ENCODE results near the gene UCK2. TPM values are rescaled to one million over a fixed set of nuclear protein-coding genes. Genes with fewer than 3 reads are reported as not detected.

UCK2 gene
- total and polyA plus RNA-seq, 9 of the 15 experiments (the other 6 are each of a cell fraction or from before 2014, with no cell fraction given): 71.6 to 145 (median 95.8) TPM

DNA sequence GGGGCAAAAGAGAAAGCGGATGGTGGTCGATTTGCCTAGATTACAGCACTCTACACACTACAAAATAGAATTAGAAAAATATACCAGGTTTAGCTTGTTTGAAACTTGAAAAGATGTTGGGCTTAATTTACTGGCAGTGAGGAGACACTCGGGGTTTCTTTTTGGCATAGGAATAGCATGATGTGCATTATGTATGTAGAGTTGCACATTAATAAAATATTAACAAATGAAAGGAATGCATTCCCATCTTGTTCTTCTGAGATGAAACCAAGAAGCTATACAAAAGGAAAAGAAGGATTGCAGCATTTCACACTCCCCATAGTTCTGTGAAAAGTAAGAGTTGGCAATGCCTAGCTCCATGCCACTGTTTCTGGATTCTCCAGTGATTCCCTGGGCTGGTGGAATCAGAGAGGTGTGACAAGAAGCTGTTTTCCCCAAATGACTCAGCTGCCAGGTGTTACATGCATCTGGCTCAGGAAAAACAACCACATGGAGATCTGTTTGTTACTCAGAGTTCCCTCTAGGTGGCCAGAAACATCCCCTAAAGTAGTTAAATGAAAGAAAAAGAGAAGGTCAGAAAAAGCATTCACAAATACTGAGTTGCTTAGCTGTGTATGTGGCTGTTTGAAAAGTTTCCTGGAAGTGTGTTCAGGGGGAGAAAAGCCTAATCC, 115.6 kb downstream of the UCK2 start:
- intact Hi-C loops (cut with micrococcal nuclease): no loop called here
- no TSS peak for BruUV-seq (replicated peaks)
- ChIA-PET CTCF (ENCODE audit: low intra/inter-chr PET ratio) (no interaction called here), POLR2A (interaction anchor here (0.6 to 1.8 kb wide), 2 partner anchors 10 to 1162 kb away, joined by 4 to 5 read pairs; no protein-coding TSS in a partner anchor)
- Histone ChIP-seq H3K27me3 (ENCODE audit: control insufficient read depth in 2 of 2, insufficient read depth in 2 of 2, low read length in 2 of 2) (peaks cover 34 to 40% of the 10 kb centered on the region in 2 experiments), H3K36me3 (ENCODE audit: control insufficient read depth, insufficient read depth, low read length) (no peaks in the 10 kb centered on the region), H2AFZ (ENCODE audit: low read depth, low read length) (no peak overlapping the region), H3K79me2 (ENCODE audit: control insufficient read depth, insufficient read depth, low read length) (no peaks in the 10 kb centered on the region), H3K27ac (ENCODE audit: extremely low read depth, low read depth, low read length) (no peak overlapping the region), H3K9me1 (ENCODE audit: control insufficient read depth, insufficient read depth, low read length) (no peaks in the 10 kb centered on the region), H3K4me1 (replicated peaks in 1 of 2; ENCODE audit: control insufficient read depth in 2 of 2, insufficient read depth in 2 of 2, low read length in 2 of 2) (peaks cover 0 to 4% of the 10 kb centered on the region in 2 experiments; a peak in 1 of 5 replicates), H3K4me3 (no peak overlapping the region), H3K9me3 (replicated peaks; ENCODE audit: control insufficient read depth, insufficient read depth, low read depth, low read length) (no peaks in the 10 kb centered on the region), H3K9ac (ENCODE audit: insufficient read depth in 1 of 2, low read depth in 2 of 2, low read length in 2 of 2) (no peak overlapping the region), H3K4me2 (ENCODE audit: insufficient read depth, low read length) (no peak overlapping the region), H4K20me1 (replicated peaks; ENCODE audit: control insufficient read depth, insufficient read depth, low read length) (no peaks in the 10 kb centered on the region)
- ATAC-seq (peak; percentile 54; the same call in 2 of the 3 replicates), FAIRE-seq (peak; percentile 23), DNase-seq (ENCODE audit: extremely low read depth in 1 of 4, low spot score in 3 of 4) (peak in 1 of 4 experiments; percentile 19)
- TF ChIP-seq, protein P1, sequence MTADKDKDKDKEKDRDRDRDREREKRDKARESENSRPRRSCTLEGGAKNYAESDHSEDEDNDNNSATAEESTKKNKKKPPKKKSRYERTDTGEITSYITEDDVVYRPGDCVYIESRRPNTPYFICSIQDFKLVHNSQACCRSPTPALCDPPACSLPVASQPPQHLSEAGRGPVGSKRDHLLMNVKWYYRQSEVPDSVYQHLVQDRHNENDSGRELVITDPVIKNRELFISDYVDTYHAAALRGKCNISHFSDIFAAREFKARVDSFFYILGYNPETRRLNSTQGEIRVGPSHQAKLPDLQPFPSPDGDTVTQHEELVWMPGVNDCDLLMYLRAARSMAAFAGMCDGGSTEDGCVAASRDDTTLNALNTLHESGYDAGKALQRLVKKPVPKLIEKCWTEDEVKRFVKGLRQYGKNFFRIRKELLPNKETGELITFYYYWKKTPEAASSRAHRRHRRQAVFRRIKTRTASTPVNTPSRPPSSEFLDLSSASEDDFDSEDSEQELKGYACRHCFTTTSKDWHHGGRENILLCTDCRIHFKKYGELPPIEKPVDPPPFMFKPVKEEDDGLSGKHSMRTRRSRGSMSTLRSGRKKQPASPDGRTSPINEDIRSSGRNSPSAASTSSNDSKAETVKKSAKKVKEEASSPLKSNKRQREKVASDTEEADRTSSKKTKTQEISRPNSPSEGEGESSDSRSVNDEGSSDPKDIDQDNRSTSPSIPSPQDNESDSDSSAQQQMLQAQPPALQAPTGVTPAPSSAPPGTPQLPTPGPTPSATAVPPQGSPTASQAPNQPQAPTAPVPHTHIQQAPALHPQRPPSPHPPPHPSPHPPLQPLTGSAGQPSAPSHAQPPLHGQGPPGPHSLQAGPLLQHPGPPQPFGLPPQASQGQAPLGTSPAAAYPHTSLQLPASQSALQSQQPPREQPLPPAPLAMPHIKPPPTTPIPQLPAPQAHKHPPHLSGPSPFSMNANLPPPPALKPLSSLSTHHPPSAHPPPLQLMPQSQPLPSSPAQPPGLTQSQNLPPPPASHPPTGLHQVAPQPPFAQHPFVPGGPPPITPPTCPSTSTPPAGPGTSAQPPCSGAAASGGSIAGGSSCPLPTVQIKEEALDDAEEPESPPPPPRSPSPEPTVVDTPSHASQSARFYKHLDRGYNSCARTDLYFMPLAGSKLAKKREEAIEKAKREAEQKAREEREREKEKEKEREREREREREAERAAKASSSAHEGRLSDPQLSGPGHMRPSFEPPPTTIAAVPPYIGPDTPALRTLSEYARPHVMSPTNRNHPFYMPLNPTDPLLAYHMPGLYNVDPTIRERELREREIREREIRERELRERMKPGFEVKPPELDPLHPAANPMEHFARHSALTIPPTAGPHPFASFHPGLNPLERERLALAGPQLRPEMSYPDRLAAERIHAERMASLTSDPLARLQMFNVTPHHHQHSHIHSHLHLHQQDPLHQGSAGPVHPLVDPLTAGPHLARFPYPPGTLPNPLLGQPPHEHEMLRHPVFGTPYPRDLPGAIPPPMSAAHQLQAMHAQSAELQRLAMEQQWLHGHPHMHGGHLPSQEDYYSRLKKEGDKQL (CRISPR knock-in tag; IDR thresholded peaks at IDR 0.05; ENCODE audit: borderline replicate concordance): no peak
- TF ChIP-seq NCOA4 (IDR thresholded peaks at IDR 0.05; ENCODE audit: partially characterized antibody): no peak
- TF ChIP-seq, protein P2, sequence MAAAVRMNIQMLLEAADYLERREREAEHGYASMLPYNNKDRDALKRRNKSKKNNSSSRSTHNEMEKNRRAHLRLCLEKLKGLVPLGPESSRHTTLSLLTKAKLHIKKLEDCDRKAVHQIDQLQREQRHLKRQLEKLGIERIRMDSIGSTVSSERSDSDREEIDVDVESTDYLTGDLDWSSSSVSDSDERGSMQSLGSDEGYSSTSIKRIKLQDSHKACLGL (CRISPR knock-in tag; IDR thresholded peaks at IDR 0.05; ENCODE audit: borderline replicate concordance, poor library complexity, severe bottlenecking): no peak
- in situ Hi-C loops (cut with MboI): no loop called here
- 0% methylated on average over 3 of the region's 3 CpGs for WGBS (ENCODE audit: insufficient coverage, low coverage, missing lambda C conversion rate)

All from K562 (cell line).